Astrocyte (in vitro differentiated cells and primary cell): ENCODE measurements around the gene NRG3.

Source experiments
- CTCF ChIP-seq: IDR thresholded peaks from 2 replicates; pipeline ENCODE4 v1.5.1; 2011; ENCODE audit warnings: low read depth, mild to moderate bottlenecking, inconsistent platforms, low read length, moderate library complexity; ENCODE audit not compliant: insufficient read depth
- EZH2 ChIP-seq: IDR thresholded peaks from 2 replicates; pipeline ENCODE4 v1.6.1; 2012; ENCODE audit warnings: mild to moderate bottlenecking, low read length, inconsistent platforms; ENCODE audit not compliant: insufficient read depth

GRCh38 chr10:81950358-81950757 is 75.4 kb downstream of the NRG3 start:
- TF ChIP-seq CTCF, result no peak
- TF ChIP-seq EZH2, result no peak
